ENCODE data around the gene BCL2L1.
"Not testable (repeated sequence)": the region's sequence is repeated elsewhere in the genome, so short reads cannot be mapped to it uniquely, and the experiment has no call there.

Gene BCL2L1

DNA sequence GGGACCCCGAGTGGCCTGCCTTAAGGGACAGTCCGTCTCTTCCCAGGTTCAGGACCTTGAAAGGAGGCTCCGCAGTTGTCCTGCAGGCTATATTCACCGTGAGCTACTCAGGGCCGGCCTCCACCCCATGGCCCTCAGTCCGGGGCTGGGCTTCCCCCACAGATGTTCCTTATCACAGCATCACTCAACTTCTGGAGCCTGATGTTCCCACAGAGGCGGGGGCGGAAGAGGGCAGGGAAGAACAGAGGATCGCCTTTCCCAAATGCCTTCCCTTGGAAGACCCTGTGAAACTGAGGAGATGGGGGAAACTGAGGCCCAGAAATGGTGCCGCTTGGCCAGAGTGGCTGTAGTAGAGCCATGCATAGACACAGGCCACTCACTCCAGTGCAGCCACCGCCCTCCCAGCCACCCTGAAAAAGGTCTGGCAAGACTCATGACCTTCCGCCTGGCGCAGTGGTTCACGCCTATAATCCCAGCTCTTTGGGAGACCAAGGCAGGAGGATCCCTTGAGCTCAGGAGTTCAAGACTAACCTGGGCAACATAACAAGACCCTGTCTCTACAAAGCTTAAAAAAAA is 89.2 kb downstream of the BCL2L1 start:
- no peaks in the 10 kb centered on the region for H3K79me2 ChIP-seq (ENCODE audit: low read length)
- H3K9ac ChIP-seq (ENCODE audit: low read length): no peak overlapping the region
- H4K20me1 ChIP-seq (ENCODE audit: insufficient read depth, low read length): no peaks in the 10 kb centered on the region
- no peak overlapping the region for H3K27ac ChIP-seq (ENCODE audit: low read length)
- H3K27me3 ChIP-seq (ENCODE audit: low read depth, low read length): no peaks in the 10 kb centered on the region
- TF ChIP-seq EZH2phosphoT487 (IDR thresholded peaks at IDR 0.05; ENCODE audit: low read depth): no peak
- TF ChIP-seq, protein P1, sequence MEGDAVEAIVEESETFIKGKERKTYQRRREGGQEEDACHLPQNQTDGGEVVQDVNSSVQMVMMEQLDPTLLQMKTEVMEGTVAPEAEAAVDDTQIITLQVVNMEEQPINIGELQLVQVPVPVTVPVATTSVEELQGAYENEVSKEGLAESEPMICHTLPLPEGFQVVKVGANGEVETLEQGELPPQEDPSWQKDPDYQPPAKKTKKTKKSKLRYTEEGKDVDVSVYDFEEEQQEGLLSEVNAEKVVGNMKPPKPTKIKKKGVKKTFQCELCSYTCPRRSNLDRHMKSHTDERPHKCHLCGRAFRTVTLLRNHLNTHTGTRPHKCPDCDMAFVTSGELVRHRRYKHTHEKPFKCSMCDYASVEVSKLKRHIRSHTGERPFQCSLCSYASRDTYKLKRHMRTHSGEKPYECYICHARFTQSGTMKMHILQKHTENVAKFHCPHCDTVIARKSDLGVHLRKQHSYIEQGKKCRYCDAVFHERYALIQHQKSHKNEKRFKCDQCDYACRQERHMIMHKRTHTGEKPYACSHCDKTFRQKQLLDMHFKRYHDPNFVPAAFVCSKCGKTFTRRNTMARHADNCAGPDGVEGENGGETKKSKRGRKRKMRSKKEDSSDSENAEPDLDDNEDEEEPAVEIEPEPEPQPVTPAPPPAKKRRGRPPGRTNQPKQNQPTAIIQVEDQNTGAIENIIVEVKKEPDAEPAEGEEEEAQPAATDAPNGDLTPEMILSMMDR (IDR thresholded peaks at IDR 0.05; ENCODE audit: low read depth, low read length): no peak
- H3K4me3 ChIP-seq (ENCODE audit: low read length): no peak overlapping the region
- H3K4me1 ChIP-seq (ENCODE audit: low read length): peaks cover 12% of the 10 kb centered on the region
- H3K36me3 ChIP-seq (replicated peaks; ENCODE audit: low read depth, low read length): no peaks in the 10 kb centered on the region
- no peaks in the 10 kb centered on the region for H3K9me3 ChIP-seq (ENCODE audit: insufficient read depth, low read length)
- no peak overlapping the region for H2AFZ ChIP-seq (ENCODE audit: low read depth, low read length)
- no peak overlapping the region for H3K4me2 ChIP-seq (ENCODE audit: low read length)

DNA sequence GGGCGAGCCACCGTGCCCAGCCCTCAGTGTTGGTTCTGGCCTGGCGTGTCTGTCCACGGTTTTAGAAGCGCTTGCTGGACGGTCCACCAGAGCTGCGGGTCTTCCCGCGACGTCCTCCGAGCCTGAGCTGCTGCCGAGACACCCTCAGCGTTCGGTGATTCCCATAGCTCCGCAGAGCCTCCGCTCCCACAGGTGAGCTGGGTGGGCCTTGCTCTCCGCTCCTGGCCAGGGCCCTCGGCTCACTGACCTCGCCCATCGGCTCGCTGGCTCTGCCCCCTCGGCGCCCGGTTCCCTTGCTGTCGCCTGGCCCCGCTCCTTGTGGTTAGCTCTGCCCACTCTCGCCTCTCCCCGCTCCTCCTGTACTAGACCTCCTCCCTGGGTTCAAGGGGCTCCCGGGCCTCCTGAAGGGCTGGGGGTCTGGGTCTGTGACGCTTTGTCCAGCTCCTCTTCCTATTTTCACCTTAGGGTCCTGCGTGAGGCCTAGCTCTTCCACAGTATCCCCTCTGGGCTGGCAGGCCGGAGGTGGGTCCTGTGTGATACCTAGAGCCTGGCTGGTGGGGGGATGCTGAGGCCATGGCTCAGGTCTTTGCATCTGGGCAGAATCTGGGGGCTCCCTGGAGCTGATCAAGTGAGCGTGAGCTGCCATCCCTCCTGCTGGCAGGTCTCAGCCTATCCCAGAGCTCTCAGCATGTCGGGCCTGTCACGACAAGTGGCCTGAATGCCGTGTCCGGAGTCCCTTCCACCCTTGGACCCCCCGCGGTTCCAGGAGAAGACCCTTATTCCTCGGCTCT is 89.9 kb downstream of the BCL2L1 start:
- no peaks in the 10 kb centered on the region for H4K20me1 ChIP-seq (ENCODE audit: insufficient read depth, low read length)
- H3K36me3 ChIP-seq (replicated peaks; ENCODE audit: low read depth, low read length): no peaks in the 10 kb centered on the region
- no peak overlapping the region for H3K4me3 ChIP-seq (ENCODE audit: low read length)
- no peaks in the 10 kb centered on the region for H3K9me3 ChIP-seq (ENCODE audit: insufficient read depth, low read length)
- TF ChIP-seq EZH2phosphoT487 (IDR thresholded peaks at IDR 0.05; ENCODE audit: low read depth): no peak
- TF ChIP-seq, protein P1 (IDR thresholded peaks at IDR 0.05; ENCODE audit: low read depth, low read length): no peak
- no peak overlapping the region for H3K27ac ChIP-seq (ENCODE audit: low read length)
- no peak overlapping the region for H3K4me2 ChIP-seq (ENCODE audit: low read length)
- no peaks in the 10 kb centered on the region for H3K79me2 ChIP-seq (ENCODE audit: low read length)
- no peaks in the 10 kb centered on the region for H3K27me3 ChIP-seq (ENCODE audit: low read depth, low read length)
- no peak overlapping the region for H2AFZ ChIP-seq (ENCODE audit: low read depth, low read length)
- no peak overlapping the region for H3K9ac ChIP-seq (ENCODE audit: low read length)
- peaks cover 7% of the 10 kb centered on the region for H3K4me1 ChIP-seq (ENCODE audit: low read length)

DNA sequence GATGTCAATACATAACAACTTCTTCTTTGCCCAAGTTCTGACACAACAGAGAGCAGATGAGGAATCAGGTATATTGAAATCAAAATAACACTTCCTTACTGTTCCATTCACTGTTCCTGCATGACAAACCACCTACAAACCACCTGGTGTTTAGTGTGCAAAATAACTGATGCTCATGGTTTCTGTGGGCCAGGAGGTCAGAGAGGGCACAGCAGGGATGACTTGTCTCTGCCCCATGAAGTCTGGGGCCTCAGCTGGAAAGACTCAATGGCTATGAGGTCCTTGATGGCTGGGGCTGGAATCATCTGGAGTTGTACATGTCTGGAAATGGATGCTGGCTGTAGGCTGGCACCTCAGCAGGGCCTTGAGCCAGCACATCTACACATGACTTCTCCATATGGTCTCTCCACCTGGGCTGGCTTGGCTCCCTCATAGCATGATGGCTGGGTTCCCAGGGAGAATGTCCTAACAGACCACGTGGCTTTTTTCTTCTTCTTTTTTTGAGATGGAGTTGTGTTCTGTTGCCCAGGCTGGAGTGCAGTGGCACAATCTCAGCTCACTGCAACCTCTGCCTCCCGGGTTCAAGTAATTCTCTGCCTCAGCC is 92.4 kb downstream of the BCL2L1 start:
- Histone ChIP-seq H3K9me3 (ENCODE audit: insufficient read depth, low read length) (no peaks in the 10 kb centered on the region), H3K27ac (ENCODE audit: low read length) (no peak overlapping the region), H2AFZ (ENCODE audit: low read depth, low read length) (no peak overlapping the region), H3K4me2 (ENCODE audit: low read length) (no peak overlapping the region), H3K4me1 (ENCODE audit: low read length) (peaks cover 19% of the 10 kb centered on the region), H3K36me3 (replicated peaks; ENCODE audit: low read depth, low read length) (no peaks in the 10 kb centered on the region), H3K9ac (ENCODE audit: low read length) (no peak overlapping the region), H3K79me2 (ENCODE audit: low read length) (no peaks in the 10 kb centered on the region), H3K4me3 (ENCODE audit: low read length) (no peak overlapping the region), H4K20me1 (ENCODE audit: insufficient read depth, low read length) (no peaks in the 10 kb centered on the region), H3K27me3 (ENCODE audit: low read depth, low read length) (no peaks in the 10 kb centered on the region)
- TF ChIP-seq, protein P1 (IDR thresholded peaks at IDR 0.05; ENCODE audit: low read depth, low read length): no peak
- TF ChIP-seq EZH2phosphoT487 (IDR thresholded peaks at IDR 0.05; ENCODE audit: low read depth): no peak

DNA sequence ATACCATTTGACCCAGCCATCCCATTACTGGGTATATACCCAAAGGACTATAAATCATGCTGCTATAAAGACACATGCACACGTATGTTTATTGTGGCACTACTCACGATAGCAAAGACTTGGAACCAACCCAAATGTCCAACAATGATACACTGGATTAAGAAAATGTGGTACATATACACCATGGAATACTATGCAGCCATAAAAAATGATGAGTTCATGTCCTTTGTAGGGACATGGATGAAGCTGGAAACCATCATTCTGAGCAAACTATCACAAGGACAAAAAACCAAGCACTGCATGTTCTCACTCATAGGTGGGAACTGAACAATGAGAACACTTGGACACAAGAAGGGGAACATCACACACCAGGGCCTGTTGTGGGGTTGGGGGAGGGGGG is 94.6 kb downstream of the BCL2L1 start:
- H4K20me1 ChIP-seq (ENCODE audit: insufficient read depth, low read length); H3K9me3 ChIP-seq (ENCODE audit: insufficient read depth, low read length); H3K9ac ChIP-seq (ENCODE audit: low read length); H3K27me3 ChIP-seq (ENCODE audit: low read depth, low read length); H3K79me2 ChIP-seq (ENCODE audit: low read length); H3K27ac ChIP-seq (ENCODE audit: low read length); H3K36me3 ChIP-seq (replicated peaks; ENCODE audit: low read depth, low read length); H3K4me2 ChIP-seq (ENCODE audit: low read length); H2AFZ ChIP-seq (ENCODE audit: low read depth, low read length); H3K4me3 ChIP-seq (ENCODE audit: low read length): not testable (repeated sequence)
- peaks cover 19% of the 10 kb centered on the region for H3K4me1 ChIP-seq (ENCODE audit: low read length)

DNA sequence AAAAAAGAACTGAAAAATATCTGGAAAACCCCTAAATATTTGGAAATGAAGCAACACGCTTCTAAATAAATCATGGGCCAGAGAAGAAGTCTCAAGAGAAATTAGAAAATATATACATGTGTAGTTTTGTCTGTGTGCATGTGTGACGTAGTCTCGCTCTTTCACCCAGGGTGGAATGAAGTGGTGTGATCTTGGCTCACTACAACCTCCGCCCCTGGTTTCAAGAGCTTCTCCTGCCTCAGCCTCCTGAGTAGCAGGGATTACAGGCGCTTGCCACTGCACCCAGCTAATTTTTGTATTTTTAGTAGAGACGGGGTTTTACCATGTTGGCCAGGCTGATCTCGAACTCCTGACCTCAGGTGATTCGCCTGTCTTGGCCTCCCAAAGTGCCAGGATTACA is 96.1 kb downstream of the BCL2L1 start:
- H3K27ac ChIP-seq (ENCODE audit: low read length): peak overlapping the region; percentile 41
- peak overlapping the region; percentile 52 for H3K4me2 ChIP-seq (ENCODE audit: low read length)
- H3K27me3 ChIP-seq (ENCODE audit: low read depth, low read length); H3K79me2 ChIP-seq (ENCODE audit: low read length); H3K36me3 ChIP-seq (replicated peaks; ENCODE audit: low read depth, low read length); H4K20me1 ChIP-seq (ENCODE audit: insufficient read depth, low read length); H3K9me3 ChIP-seq (ENCODE audit: insufficient read depth, low read length): not testable (repeated sequence)
- peak overlapping the region; percentile 6; the same call in 1 of the 2 replicates for H3K9ac ChIP-seq (ENCODE audit: low read length)
- peak overlapping the region; percentile 25 for H3K4me3 ChIP-seq (ENCODE audit: low read length)
- peak overlapping the region; percentile 40 for H2AFZ ChIP-seq (ENCODE audit: low read depth, low read length)
- H3K4me1 ChIP-seq (ENCODE audit: low read length): peaks cover 19% of the 10 kb centered on the region

DNA sequence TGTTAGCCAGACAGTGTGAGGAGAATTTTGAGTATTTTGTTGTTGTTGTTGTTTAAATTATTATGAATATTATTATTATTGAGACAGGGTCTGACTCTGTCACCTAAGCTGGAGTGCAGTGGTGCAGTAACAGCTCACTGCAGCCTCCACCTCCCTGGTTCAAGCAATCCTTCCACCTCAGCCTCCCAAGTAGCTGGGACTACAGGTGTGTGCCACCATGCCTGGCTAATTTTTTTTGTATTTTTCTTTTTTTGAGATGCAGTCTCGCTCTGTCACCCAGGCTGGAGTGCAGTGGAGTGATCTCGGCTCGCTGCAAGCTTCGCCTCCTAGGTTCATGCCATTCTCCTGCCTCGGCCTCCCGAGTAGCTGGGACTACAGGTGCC is 99.6 kb downstream of the BCL2L1 start:
- H3K36me3 ChIP-seq (replicated peaks; ENCODE audit: low read depth, low read length); H3K4me2 ChIP-seq (ENCODE audit: low read length); H3K79me2 ChIP-seq (ENCODE audit: low read length): not testable (repeated sequence)

More for the DNA sequence above, 99.6 kb downstream of the BCL2L1 start:
- H3K4me1 ChIP-seq (ENCODE audit: low read length): peaks cover 12% of the 10 kb centered on the region
- H3K4me3 ChIP-seq (ENCODE audit: low read length); H4K20me1 ChIP-seq (ENCODE audit: insufficient read depth, low read length); H3K9ac ChIP-seq (ENCODE audit: low read length); H2AFZ ChIP-seq (ENCODE audit: low read depth, low read length); H3K27me3 ChIP-seq (ENCODE audit: low read depth, low read length); H3K27ac ChIP-seq (ENCODE audit: low read length); H3K9me3 ChIP-seq (ENCODE audit: insufficient read depth, low read length): not testable (repeated sequence)

Measured in OCI-LY3 (cell line).